Medulla oblongata (tissue), 1 donor: Measurements from ENCODE around the gene PPP1R15B.

Experiments
- DNase-seq: peaks from one replicate; pipeline ENCODE4 v3.0.0-alpha.2; 2015; ENCODE audit errors: extremely low spot score

PPP1R15B gene

GRCh38 chr1:204400882-204401510 is 10.6 kb downstream of the PPP1R15B start:
- no peak for DNase-seq

DNA sequence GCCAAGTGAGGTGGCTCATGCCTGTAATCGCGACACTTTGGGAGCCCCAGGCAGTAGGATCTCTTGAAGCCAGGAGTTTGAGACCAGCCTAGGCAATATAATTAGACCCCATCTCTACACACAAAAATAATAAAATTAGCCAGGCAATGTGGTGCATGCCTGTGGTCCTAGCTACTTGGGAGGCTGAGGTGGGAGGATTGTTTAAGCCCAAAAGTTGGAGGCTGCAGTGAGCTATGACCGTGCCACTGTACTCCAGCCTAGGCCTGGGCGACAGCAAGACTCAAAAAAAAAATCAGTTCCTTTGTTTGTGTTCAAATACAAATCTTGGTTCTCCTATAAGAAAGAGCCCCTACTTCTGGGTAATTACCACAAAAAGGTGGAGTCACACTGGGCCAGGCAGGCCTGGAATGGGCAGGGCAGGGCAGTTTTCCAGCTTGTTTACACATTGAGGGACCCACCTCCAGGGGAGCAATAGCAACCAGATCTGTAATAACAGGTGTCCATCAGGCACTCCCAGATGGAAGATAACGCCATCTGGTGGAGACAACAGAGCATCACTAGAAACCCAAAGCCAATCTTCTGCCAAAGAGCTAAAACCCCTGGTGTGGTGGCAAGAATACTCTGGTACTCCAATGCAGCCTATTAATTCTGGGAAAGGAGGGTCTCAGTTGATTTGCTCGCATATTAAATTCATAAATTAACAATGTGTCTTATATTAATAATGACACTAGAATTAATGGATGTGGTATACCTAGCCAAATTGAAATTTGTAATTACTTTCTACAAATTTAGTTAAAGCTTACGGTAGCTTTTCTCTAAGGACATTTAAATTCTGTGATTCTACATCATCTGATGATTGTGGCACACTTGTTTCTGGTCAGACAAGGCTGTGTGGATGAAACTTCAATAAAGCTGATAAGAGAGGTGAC is 13.2 kb downstream of the PPP1R15B start:
- peak; percentile 79 for DNase-seq

DNA sequence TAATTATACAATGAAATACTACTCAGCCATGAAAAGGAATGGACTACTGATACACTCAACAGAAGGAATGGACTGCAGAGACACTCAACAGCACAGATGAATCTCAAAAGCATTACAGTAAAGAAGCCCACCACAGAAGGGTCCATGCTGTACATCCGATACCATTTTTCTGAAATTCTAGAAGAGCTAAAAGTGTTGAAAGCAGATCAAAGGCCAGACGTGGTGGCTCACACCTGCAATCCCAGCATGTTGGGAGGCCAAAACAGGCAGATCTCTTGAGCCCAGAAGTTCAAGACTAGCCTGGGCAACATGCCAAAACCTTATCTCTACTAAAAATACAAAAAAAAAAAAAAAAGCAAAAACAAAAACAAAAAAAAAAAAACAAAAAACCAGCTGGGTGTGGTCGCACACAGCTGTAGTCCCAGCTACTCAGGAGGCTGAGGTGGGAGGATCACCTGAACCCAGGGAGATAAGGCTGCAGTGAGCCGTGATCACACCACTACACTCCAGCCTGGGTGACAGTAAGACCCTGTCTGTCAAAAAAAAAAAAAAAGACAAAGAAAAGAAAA is 15.5 kb downstream of the PPP1R15B start:
- no peak for DNase-seq

DNA sequence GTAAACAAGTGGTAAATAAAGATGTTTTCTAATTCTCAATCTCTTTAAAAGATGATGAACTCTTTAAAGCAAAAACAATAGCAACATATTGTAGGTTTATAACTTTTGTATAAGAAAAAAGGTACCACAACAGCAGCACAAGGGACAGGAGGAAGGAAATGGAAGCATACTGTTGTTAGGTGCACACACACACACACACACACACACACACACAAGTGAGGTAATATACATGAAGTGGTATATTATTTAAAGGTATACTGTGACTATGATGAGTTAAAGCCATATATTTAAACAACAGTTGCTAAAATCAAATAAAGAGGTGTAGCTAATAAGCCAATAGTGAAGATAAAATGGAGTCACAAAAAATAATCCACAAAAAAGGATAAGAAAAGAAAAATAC is 20.0 kb downstream of the PPP1R15B start:
- no peak for DNase-seq

DNA sequence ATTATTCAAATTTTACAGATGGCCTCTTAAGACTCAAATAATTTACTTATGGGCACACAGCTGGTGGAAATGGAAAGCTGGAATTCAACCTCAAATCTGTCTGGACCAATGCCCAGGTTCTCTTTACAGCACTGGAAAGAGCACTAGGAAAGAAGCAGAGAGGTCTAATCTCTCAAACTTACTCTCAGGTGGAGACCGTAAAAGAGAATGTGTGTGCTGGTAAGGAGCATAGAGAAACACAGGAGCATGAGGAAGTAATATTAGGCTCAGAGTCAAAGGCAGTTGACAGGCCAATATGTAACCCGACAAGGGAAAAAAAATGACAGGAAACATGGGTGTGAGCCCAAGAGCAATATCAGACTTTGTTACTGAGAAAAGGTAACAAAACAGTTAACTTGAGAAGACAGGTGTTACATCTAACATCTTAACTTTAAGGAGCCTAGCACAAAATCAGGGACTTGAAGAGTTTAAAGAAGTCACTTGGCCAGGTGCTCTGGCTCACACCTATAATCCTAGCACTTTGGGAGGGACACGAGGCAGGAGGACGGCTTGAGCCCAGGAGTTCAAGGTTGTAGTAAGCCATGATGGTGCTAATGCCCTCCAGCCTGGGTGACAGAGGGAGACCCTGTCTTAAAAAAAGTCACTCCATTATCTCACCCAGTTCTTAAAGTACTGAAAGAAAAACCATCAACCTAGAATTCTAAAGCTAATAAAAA is 20.7 kb downstream of the PPP1R15B start:
- no peak for DNase-seq

GRCh38 chr1:204385727-204386126 is 25.9 kb downstream of the PPP1R15B start:
- no peak for DNase-seq

- DNase-seq = peak; percentile 74
Observed at GRCh38 chr1:204384636-204385352, 26.8 kb downstream of the PPP1R15B start.

DNA sequence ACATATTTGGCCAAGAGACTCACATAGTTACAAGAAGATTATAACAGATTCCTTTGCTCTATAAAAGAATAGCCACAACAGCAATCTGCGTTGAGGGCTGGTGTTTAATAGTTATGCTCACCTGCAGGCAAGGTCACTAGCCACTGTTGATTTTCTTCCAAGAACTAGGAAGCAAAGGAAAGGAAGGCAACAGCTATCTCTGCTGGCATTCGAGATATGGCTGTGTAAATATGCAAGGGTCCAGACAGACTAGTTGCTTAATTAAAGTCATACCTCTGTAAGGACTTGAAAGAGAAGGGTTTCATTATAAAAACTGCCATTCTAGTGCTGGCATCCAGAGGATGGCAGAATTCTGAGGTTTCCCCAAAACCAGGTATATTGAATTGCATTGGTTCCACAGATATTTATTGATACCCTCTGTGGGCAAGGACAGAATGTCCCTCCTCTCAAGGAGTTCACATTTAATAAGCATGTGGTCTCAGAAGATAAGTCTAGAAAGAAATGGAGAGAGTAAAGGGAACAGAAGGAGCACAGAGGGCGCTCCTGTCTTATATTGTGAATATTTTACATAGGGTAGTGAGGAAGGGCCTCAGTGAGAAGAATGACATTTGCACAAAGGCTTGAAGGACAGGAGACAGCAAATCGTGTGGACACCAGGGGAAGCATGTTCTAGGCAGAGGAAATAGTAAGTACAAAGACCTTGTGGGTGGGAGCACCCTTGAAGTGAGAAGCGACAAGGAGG is 28.3 kb downstream of the PPP1R15B start:
- DNase-seq = no peak

DNA sequence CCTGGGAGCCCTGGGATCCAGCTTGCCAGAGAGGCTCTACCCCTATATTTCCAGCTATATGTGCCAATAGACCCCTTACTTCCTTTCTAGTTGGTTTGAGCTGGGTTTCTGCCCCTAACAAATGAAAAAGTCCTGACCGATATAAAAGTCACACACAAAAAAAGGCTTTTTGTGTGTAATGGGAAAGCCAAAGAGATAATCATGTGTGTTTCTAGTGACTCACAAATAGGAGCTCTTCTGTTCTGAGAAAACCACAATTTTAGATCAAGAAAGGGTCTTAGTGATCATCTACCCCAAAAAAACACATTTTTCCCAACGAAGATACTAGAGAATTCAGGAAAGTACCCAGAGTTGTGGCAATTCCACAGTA is 28.9 kb downstream of the PPP1R15B start:
- no peak for DNase-seq

DNA sequence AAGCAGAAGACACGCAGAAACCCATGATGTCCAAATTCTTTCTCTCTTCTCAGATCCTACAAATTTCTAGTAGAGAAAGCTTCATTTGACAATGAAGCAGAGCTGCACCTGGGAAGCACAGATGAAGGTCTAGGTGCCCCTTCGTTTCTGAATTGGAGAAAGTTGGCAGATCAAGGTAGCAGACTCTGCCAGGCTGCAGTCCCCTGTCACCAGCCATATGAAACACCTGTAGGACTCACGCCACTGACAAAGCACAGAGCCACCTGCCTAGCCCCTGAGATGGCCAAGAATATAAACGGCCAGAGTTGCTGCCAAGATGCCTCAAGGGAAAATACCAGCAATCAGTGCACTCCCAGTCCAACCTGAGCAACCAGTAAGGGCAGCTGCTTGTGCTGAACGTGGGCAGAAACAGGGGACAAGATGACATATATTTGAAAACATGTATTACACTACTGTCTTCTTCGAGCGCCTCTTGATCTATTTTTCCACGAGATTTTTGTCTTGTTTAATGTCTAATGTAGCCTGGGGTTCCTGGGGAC is 31.3 kb downstream of the PPP1R15B start:
- DNase-seq = no peak

GRCh38 chr1:204377800-204378668 is 33.6 kb downstream of the PPP1R15B start:
- no peak for DNase-seq

DNA sequence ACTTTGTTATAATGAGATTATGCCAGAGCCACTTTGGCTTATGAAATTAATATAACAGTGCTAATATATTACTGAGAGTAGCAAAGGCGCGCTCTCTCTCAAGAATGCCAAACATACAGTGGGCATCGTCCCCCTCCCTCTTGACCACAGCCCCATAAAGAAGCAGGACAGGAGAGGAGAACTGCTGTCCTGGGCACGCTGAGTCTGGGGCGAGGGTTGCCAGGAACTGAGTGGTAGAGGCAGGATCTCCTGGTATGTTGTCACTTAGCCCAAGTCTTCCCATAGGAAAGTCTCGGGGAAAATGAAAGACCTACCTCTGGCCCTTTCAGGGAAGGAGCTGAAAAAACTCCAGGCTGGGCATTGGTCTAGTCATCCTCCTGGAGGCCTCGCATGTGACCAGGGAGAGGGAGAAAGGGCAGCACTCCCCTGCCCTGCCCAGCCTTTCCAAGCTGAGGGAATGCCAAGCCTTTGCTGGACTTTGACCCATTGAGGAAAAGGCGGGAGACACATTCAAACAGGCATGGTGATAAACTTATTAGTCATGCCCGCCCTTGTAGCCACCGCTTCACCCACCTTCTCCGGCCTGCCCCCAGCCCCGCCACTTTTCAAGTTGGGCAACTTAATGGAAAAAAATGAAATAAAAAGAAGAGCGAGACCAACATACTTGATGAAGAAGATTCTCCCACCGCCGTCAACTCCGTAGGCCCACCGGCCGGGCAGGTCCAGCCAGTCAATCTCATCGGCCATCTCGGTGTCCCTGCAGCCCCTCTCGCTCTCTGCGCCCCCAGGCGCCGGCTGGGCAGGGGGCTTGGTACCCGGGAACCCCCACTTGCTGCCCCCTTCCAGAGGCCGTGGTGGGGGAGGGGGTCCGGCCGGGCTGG is 34.5 kb downstream of the PPP1R15B start:
- peak; percentile 53 for DNase-seq

- DNase-seq = no peak
Observed at GRCh38 chr1:204376465-204376864, 35.2 kb downstream of the PPP1R15B start.

DNA sequence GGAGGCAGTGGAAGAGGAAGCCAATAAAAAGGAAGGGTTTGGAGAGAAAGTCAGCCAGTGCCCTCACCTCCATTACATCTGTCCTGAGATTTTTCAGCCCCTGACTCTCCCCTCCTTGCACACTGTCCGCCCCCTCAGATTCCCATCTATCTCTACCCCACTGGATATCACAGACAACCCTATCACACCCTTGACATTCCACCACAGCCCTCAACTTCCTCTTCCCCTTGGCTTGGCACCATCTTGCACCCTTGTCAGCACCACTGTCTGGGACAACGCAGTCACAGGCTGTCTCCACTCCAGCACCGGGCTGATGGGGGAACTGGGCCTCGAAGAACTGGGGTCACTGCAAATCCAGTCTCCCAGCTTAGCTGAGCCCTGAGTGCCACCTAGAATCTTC is 37.7 kb downstream of the PPP1R15B start:
- DNase-seq = no peak

DNA sequence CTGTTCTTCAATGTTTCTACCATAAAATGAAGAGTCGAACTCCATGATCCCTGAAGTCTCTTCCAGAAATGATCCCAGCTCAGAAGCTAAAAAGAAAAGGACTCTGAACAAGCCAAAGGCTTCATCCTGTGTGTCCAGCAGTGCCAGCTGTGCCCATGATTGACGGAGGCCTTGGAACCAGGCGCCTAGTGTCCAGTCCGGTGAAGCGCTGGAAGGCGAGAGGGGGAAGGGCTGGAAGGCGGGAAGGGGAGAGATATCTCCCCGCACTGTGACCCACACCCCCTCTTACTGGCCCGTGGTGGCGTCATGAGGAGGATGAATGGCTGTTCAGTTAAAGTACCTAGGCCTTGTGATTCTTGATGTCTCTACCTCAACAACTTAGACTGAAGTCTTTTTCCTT is 41.4 kb downstream of the PPP1R15B start:
- peak; percentile 77 for DNase-seq

- DNase-seq = peak; percentile 89
Observed at GRCh38 chr1:204368996-204369726, 42.5 kb downstream of the PPP1R15B start.

GRCh38 chr1:204367956-204368355 is 43.7 kb downstream of the PPP1R15B start:
- DNase-seq = no peak
